T-helper 1 cell treated with Interleukin-12 subunit alpha and Interleukin-12 subunit beta and Interleukin-4 antibody, amounts not matched to agents 30 μg/mL and 1 μg/mL, for 36 hours (primary cell): Measurements from ENCODE around the gene CBX4.
A peak's percentile ranks its signal among the peaks of the same experiment; 100 is the strongest.

Source experiments
- H3K27ac Mint-ChIP-seq: one replicate; pipeline ENCODE4 v1.8.0; 2021; ENCODE audit warnings: mild to moderate bottlenecking, mixed read lengths
- H3K27me3 Mint-ChIP-seq: one replicate; pipeline ENCODE4 v1.8.0; 2021; ENCODE audit warnings: low read depth, mixed read lengths
- H3K36me3 Mint-ChIP-seq: one replicate; pipeline ENCODE4 v1.8.0; 2021; ENCODE audit warnings: low read depth, mixed read lengths
- H3K4me1 Mint-ChIP-seq: one replicate; pipeline ENCODE4 v1.8.0; 2021; ENCODE audit warnings: low read depth, mixed read lengths
- H3K4me3 Mint-ChIP-seq: one replicate; pipeline ENCODE4 v1.8.0; 2021; ENCODE audit warnings: mild to moderate bottlenecking, moderate library complexity, mixed read lengths
- H3K9me3 Mint-ChIP-seq: one replicate; pipeline ENCODE4 v1.8.0; 2021; ENCODE audit warnings: mixed read lengths

The CBX4 gene

DNA sequence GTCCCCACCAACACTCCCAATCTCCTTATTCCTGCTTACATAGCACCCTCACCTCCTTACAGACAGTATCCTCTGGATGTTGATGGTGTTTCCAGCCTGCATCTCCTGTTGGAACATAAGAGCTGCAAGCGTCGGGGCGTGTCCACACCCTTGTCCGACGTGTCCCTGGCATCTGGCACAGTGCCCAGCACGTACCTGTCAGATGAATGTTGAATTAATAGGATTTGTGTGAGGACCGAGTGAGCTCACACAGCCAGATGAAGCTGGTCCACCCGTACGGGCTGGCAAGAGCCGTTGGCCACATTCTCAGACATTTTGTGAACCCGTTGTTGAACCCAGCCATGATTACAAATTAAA is 12.2 kb upstream of the CBX4 start:
- Mint-ChIP-seq H3K27me3 (peaks cover 19% of the 10 kb centered on the region), H3K4me1 (peaks cover 3% of the 10 kb centered on the region), H3K27ac (no peak overlapping the region), H3K36me3 (no peaks in the 10 kb centered on the region), H3K9me3 (no peaks in the 10 kb centered on the region), H3K4me3 (no peak overlapping the region)

GRCh38 chr17:79850571-79851460 is 11.6 kb upstream of the CBX4 start:
- Mint-ChIP-seq H3K4me1 (peaks cover 3% of the 10 kb centered on the region), H3K9me3 (no peaks in the 10 kb centered on the region), H3K27ac (no peak overlapping the region), H3K36me3 (no peaks in the 10 kb centered on the region), H3K27me3 (peaks cover 25% of the 10 kb centered on the region), H3K4me3 (no peak overlapping the region)

- Mint-ChIP-seq H3K36me3 (no peaks in the 10 kb centered on the region), H3K4me1 (peaks cover 3% of the 10 kb centered on the region), H3K27me3 (peaks cover 29% of the 10 kb centered on the region), H3K9me3 (no peaks in the 10 kb centered on the region), H3K4me3 (no peak overlapping the region), H3K27ac (no peak overlapping the region)
These were observed 10.7 kb upstream of the CBX4 start for GRCh38 chr17:79849953-79850352.

GRCh38 chr17:79848370-79848766 is 9.1 kb upstream of the CBX4 start:
- no peak overlapping the region for H3K27ac Mint-ChIP-seq

GRCh38 chr17:79847698-79848369 is 8.6 kb upstream of the CBX4 start:
- Mint-ChIP-seq H3K36me3 (no peaks in the 10 kb centered on the region), H3K27ac (no peak overlapping the region), H3K9me3 (no peaks in the 10 kb centered on the region), H3K4me3 (no peak overlapping the region), H3K4me1 (peaks cover 6% of the 10 kb centered on the region), H3K27me3 (peaks cover 36% of the 10 kb centered on the region)

More at GRCh38 chr17:79848370-79848766, 9.1 kb upstream of the CBX4 start:
- Mint-ChIP-seq H3K36me3 (no peaks in the 10 kb centered on the region), H3K27me3 (peaks cover 33% of the 10 kb centered on the region), H3K4me3 (no peak overlapping the region), H3K4me1 (peaks cover 5% of the 10 kb centered on the region), H3K9me3 (no peaks in the 10 kb centered on the region)

DNA sequence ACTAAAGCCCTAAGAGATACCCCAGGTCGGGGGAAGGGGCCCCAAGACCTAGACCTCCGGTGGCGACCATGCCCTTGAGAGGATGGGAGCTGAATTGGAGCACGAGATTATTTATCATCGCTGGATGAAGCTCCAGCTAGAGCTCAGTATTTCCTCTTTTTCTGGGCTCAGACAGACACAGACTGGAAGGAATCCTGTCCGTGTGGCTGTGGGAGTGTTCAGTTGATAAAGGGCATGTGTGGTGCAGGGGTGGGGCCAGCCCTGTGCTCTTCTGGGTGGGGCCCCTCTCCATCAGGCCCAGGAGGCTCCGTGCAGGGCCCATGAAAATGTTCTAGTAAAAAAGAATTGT is 6.3 kb upstream of the CBX4 start:
- Mint-ChIP-seq H3K4me1 (peaks cover 12% of the 10 kb centered on the region), H3K4me3 (no peak overlapping the region), H3K27me3 (peaks cover 52% of the 10 kb centered on the region), H3K9me3 (no peaks in the 10 kb centered on the region), H3K36me3 (no peaks in the 10 kb centered on the region), H3K27ac (no peak overlapping the region)

DNA sequence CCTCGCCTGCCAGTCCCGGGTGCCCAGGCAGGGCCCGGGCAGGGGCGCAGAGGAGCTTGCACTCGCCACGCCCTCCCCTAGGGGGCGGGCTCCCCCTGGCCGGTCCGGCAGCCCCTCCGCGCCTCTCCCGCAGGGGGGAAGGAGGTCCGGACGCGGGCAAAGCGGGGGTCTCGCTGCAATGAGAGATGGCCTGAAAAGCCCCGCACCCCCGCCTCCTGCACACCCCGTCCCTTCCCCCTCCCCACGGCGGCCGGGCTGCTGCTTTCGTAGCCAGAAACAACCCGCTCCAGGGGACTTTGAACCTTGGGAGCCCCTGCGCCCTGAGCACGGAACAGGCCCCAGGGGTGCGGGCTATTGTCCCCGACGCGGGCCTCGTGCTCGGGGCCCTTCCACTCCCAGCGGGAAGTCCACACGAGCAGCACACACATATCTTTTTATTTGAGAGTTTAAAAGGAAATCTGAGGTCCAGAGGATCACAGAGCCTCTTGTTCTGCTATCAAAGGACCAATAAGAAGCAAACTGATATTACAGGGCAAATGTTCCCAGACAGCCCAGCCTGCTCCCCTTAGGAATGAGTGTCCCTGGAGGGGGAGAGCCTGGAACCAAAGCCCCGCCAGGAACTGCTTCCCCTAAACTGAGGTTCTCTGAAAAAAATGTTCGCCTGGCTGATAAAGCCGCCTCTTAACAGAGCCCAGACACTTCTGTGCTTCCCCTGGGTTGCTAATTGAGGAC is 5.8 kb upstream of the CBX4 start:
- no peaks in the 10 kb centered on the region for H3K9me3 Mint-ChIP-seq
- no peak overlapping the region for H3K27ac Mint-ChIP-seq
- H3K27me3 Mint-ChIP-seq = peaks cover 57% of the 10 kb centered on the region
- peak overlapping the region; percentile 28 for H3K4me3 Mint-ChIP-seq
- peaks cover 12% of the 10 kb centered on the region for H3K4me1 Mint-ChIP-seq
- no peaks in the 10 kb centered on the region for H3K36me3 Mint-ChIP-seq

- no peaks in the 10 kb centered on the region for H3K36me3 Mint-ChIP-seq
- H3K4me3 Mint-ChIP-seq = peak overlapping the region; percentile 69
- peaks cover 14% of the 10 kb centered on the region for H3K4me1 Mint-ChIP-seq
- no peak overlapping the region for H3K27ac Mint-ChIP-seq
- H3K9me3 Mint-ChIP-seq = no peaks in the 10 kb centered on the region
- peaks cover 59% of the 10 kb centered on the region for H3K27me3 Mint-ChIP-seq
These were observed 4.9 kb upstream of the CBX4 start for GRCh38 chr17:79843816-79844800.

DNA sequence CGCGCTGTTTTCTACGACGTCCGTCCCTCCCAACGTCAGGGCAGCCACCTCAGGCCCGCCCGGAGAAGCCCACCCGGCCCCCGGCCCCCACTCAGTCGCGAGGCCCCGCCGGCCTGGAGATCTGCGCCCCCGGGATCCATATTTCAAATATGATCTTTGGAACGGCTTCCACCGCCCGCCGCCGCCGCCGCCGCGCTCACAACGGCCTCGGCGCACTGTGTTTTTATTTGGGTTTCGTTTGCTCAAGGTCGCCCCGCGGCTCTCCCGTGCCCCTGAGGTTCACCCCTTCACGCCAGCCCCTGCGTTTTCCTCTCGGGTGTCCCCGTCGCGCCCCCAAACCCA is 4.2 kb upstream of the CBX4 start:
- H3K4me3 Mint-ChIP-seq = peak overlapping the region; percentile 69
- H3K4me1 Mint-ChIP-seq = peaks cover 14% of the 10 kb centered on the region
- H3K27me3 Mint-ChIP-seq = peaks cover 52% of the 10 kb centered on the region
- H3K36me3 Mint-ChIP-seq = no peaks in the 10 kb centered on the region
- no peaks in the 10 kb centered on the region for H3K9me3 Mint-ChIP-seq
- no peak overlapping the region for H3K27ac Mint-ChIP-seq

DNA sequence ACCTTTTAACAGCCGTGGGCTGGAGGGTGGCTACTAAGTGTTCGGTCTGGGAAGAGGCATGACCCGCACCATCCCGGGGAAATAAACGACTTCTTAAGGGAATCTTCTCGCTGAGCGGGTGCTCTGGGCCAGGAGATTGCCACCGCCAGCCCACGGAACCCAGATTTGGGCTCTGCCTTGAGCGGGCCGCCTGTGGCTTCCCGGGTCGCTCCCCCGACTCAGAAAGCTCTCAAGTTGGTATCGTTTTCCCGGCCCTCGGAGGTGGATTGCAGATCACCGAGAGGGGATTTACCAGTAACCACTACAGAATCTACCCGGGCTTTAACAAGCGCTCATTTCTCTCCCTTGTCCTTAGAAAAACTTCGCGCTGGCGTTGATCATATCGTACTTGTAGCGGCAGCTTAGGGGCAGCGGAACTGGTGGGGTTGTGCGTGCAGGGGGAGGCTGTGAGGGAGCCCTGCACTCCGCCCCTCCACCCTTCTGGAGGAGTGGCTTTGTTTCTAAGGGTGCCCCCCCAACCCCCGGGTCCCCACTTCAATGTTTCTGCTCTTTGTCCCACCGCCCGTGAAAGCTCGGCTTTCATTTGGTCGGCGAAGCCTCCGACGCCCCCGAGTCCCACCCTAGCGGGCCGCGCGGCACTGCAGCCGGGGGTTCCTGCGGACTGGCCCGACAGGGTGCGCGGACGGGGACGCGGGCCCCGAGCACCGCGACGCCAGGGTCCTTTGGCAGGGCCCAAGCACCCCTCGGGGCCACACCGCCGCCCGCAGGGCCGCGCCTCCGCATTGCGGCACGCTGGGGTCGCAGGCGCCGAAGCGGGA is 3.6 kb upstream of the CBX4 start:
- H3K9me3 Mint-ChIP-seq = no peaks in the 10 kb centered on the region
- peak overlapping the region; percentile 36 for H3K27ac Mint-ChIP-seq

DNA sequence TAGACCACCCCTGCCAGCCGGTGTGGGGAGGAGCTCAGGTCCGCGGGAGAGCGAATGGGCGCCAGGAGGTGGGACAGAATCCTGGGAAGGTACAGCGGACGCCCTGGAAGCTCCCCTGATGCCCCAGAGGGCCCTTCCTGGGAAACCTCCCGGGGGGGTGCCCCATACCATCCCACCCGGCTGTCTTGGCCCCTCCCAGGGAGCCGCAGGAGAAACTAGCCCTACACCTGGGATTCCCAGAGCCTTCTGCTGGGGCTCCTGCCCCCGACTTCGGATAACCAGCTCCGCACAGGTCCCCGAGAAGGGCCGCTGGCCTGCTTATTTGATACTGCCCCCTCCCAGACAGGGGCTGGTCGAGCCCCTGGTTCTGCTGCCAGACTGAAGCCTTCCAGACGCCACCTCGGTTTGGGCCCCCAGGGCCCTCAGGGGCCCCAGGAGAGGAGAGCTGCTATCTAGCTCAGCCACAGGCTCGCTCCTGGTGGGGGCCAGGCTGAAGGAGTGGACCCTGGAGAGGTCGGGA is 3.0 kb upstream of the CBX4 start:
- Mint-ChIP-seq H3K9me3 (no peaks in the 10 kb centered on the region), H3K36me3 (peaks cover 6% of the 10 kb centered on the region), H3K27ac (peak overlapping the region; percentile 49), H3K27me3 (peaks cover 44% of the 10 kb centered on the region), H3K4me1 (peaks cover 19% of the 10 kb centered on the region), H3K4me3 (peak overlapping the region; percentile 51)

More for the DNA sequence above, 3.6 kb upstream of the CBX4 start:
- peaks cover 46% of the 10 kb centered on the region for H3K27me3 Mint-ChIP-seq
- peak overlapping the region; percentile 46 for H3K4me3 Mint-ChIP-seq
- peaks cover 4% of the 10 kb centered on the region for H3K36me3 Mint-ChIP-seq
- H3K4me1 Mint-ChIP-seq = peaks cover 18% of the 10 kb centered on the region

DNA sequence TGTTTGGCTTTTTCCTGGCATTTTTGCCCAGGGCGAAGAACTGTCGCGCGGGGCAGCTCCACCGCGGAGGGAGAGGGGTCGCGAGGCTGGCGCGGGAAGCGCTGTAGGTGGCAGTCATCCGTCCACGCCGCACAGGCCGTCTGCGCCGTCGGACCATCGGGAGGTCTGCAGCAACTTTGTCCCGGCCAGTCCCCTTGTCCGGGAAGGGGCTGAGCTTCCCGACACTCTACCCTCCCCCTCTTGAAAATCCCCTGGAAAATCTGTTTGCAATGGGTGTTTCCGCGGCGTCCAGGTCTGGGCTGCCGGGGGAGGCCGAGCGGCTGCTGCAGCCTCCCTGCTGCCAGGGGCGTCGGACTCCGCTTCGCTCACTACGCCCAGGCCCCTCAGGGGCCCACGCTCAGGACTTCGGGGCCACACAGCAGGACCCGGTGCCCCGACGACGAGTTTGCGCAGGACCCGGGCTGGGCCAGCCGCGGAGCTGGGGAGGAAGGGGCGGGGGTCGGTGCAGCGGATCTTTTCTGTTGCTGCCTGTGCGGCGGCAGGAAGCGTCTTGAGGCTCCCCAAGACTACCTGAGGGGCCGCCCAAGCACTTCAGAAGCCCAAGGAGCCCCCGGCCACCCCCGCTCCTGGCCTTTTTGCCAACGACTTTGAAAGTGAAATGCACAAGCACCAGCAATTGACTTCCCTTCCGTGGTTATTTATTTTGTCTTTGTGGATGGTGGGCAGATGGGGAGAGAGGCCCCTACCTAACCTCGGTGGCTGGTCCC is 2.3 kb upstream of the CBX4 start:
- Mint-ChIP-seq H3K27ac (peak overlapping the region; percentile 72), H3K27me3 (peaks cover 44% of the 10 kb centered on the region), H3K4me1 (peaks cover 23% of the 10 kb centered on the region), H3K9me3 (no peaks in the 10 kb centered on the region), H3K36me3 (peaks cover 6% of the 10 kb centered on the region), H3K4me3 (peak overlapping the region; percentile 51)

GRCh38 chr17:79840989-79841286 is 1.7 kb upstream of the CBX4 start:
- Mint-ChIP-seq H3K36me3 (peaks cover 6% of the 10 kb centered on the region), H3K4me1 (peaks cover 24% of the 10 kb centered on the region), H3K9me3 (no peaks in the 10 kb centered on the region), H3K27me3 (peaks cover 40% of the 10 kb centered on the region), H3K27ac (no peak overlapping the region), H3K4me3 (no peak overlapping the region)
